OCI-LY3 (cell line): ENCODE data around the gene HKDC1.

Experiments
- H2AFZ ChIP-seq: fragments of 200-600, 300-600 bp; shearing (Covaris generic); 2 replicates; pipeline ENCODE4 v1.6.0; 2014; ENCODE audit warnings: antibody characterized with exemption, low read depth, low read length
- H3K27ac ChIP-seq: fragments of 200-600, 300-600 bp; sonication (generic); 2 replicates; pipeline ENCODE4 v1.5.1; 2014; ENCODE audit warnings: mild to moderate bottlenecking, low read length, moderate library complexity, mixed read lengths
- H3K27me3 ChIP-seq: fragments of 200-600, 300-600 bp; sonication (generic); 2 replicates; pipeline ENCODE4 v1.6.1; 2014; ENCODE audit warnings: low read depth, low read length, mixed read lengths
- H3K36me3 ChIP-seq: fragments of 200-600, 300-600 bp; sonication (generic); replicated peaks from 2 replicates; pipeline ENCODE3; 2014; ENCODE audit warnings: low read depth, low read length, mixed read lengths
- H3K4me1 ChIP-seq: fragments of 300-600, 200-600 bp; sonication (generic); 2 replicates; pipeline ENCODE4 v1.6.1; 2014; ENCODE audit warnings: low read length, mixed read lengths
- H3K4me2 ChIP-seq: fragments of 200-600, 300-600 bp; sonication (generic); 2 replicates; pipeline ENCODE4 v1.6.1; 2014; ENCODE audit warnings: low read length, mixed read lengths
- H3K4me3 ChIP-seq: fragments of 300-600, 200-600 bp; sonication (generic); 2 replicates; pipeline ENCODE4 v1.5.1; 2014; ENCODE audit warnings: antibody characterized with exemption, mild to moderate bottlenecking, low read length, moderate library complexity
- H3K79me2 ChIP-seq: fragments of 300-600, 200-600 bp; shearing (Covaris generic); 2 replicates; pipeline ENCODE4 v1.6.1; 2014; ENCODE audit warnings: mild to moderate bottlenecking, low read length, mixed read lengths
- H3K9ac ChIP-seq: fragments of 300-600, 200-600 bp; shearing (Covaris generic); 2 replicates; pipeline ENCODE4 v1.6.0; 2014; ENCODE audit warnings: mild to moderate bottlenecking, low read length, moderate library complexity
- H3K9me3 ChIP-seq: fragments of 200-600, 300-600 bp; shearing (Covaris generic); 2 replicates; pipeline ENCODE4 v1.6.1; 2014; ENCODE audit warnings: low read length, mixed read lengths; ENCODE audit not compliant: insufficient read depth
- H4K20me1 ChIP-seq: fragments of 200-600, 300-600 bp; sonication (generic); 2 replicates; pipeline ENCODE4 v1.6.1; 2016; ENCODE audit warnings: low read length, mixed read lengths; ENCODE audit not compliant: insufficient read depth
- CTCF ChIP-seq: fragments of 200-600, 300-600 bp; sonication (generic); IDR thresholded peaks from 2 replicates; pipeline ENCODE4 v1.5.1; 2014; ENCODE audit warnings: antibody characterized with exemption, low read length, low read depth
- EZH2phosphoT487 ChIP-seq: fragments of 200-600 bp; shearing (Covaris generic); IDR thresholded peaks from 2 replicates; pipeline ENCODE4 v1.6.1; 2018; ENCODE audit warnings: antibody characterized with exemption, mixed run types, low read depth

Gene HKDC1

DNA sequence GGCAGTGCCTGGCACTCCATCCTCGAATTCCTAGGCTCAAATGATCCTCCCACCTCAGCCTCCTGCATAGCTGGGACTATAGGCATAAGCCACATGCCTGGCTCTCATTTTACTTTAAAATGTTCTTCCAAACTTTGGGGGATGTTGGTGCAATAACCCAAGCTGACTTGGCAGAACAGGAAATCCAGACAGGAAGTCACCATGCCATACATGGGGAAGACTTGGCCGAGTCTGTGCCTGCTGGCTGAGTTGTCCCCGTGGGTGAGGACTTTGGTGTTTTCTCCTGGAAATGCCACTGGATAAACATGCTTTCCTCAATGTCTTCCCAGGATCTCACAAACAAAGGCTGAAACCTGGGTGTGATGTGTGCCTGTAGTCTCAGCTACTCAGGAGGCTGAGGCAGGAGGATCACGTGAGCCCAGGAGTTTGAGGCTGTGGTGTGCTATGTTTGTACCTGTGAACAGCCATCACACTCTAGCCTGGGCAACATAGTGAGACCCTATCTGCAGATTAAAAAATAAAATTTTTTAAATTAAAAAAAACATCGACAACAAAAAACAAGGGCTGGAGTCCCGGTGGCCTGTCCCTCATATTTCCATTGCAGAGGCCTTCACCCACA is 19.8 kb downstream of the HKDC1 start:
- no peak overlapping the region for H3K4me3 ChIP-seq
- H3K9me3 ChIP-seq: no peaks in the 10 kb centered on the region
- no peaks in the 10 kb centered on the region for H3K4me1 ChIP-seq
- H3K9ac ChIP-seq: no peak overlapping the region
- no peak overlapping the region for H2AFZ ChIP-seq
- H4K20me1 ChIP-seq: no peaks in the 10 kb centered on the region
- TF ChIP-seq EZH2phosphoT487: no peak
- TF ChIP-seq CTCF: no peak
- H3K27ac ChIP-seq: no peak overlapping the region
- no peaks in the 10 kb centered on the region for H3K79me2 ChIP-seq
- no peak overlapping the region for H3K4me2 ChIP-seq
- no peaks in the 10 kb centered on the region for H3K27me3 ChIP-seq
- H3K36me3 ChIP-seq: no peaks in the 10 kb centered on the region

- no peaks in the 10 kb centered on the region for H4K20me1 ChIP-seq
- no peaks in the 10 kb centered on the region for H3K4me1 ChIP-seq
- H3K9ac ChIP-seq: no peak overlapping the region
- H3K4me3 ChIP-seq: no peak overlapping the region
- no peak overlapping the region for H3K27ac ChIP-seq
- no peaks in the 10 kb centered on the region for H3K27me3 ChIP-seq
- no peaks in the 10 kb centered on the region for H3K9me3 ChIP-seq
- H3K36me3 ChIP-seq: no peaks in the 10 kb centered on the region
- no peak overlapping the region for H3K4me2 ChIP-seq
- no peaks in the 10 kb centered on the region for H3K79me2 ChIP-seq
- H2AFZ ChIP-seq: no peak overlapping the region
- no peak for TF ChIP-seq EZH2phosphoT487
- no peak for TF ChIP-seq CTCF
Measured at GRCh38 chr10:69240455-69240854, 20.3 kb downstream of the HKDC1 start.

DNA sequence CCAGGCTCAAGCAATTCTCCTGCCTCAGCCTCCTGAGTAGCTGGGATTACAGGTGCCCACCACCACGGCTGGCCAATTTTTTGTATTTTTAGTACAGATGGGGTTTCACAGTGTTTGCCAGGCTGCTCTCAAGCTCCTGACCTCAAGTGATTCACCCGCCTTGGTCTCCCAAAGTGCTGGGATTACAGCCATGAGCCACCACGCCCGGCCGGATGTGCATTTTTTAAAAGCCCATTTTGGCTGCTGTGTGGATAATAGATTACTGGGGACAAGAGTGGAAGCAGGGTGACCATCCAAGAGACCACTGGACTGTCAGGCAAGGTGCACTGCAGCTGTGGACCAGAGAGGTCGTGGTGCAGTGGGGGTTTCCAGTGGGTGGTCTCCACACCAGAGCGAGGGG is 21.4 kb downstream of the HKDC1 start:
- Histone ChIP-seq H3K4me2 (no peak overlapping the region), H3K27me3 (no peaks in the 10 kb centered on the region), H3K9ac (no peak overlapping the region), H4K20me1 (no peaks in the 10 kb centered on the region), H3K4me1 (no peaks in the 10 kb centered on the region), H3K36me3 (no peaks in the 10 kb centered on the region), H3K27ac (no peak overlapping the region), H2AFZ (no peak overlapping the region), H3K9me3 (no peaks in the 10 kb centered on the region), H3K4me3 (no peak overlapping the region), H3K79me2 (no peaks in the 10 kb centered on the region)
- TF ChIP-seq EZH2phosphoT487 (no peak), CTCF (no peak)

- H4K20me1 ChIP-seq: no peaks in the 10 kb centered on the region
- no peaks in the 10 kb centered on the region for H3K79me2 ChIP-seq
- H3K9ac ChIP-seq: no peak overlapping the region
- H3K36me3 ChIP-seq: no peaks in the 10 kb centered on the region
- no peaks in the 10 kb centered on the region for H3K27me3 ChIP-seq
- no peak overlapping the region for H3K4me2 ChIP-seq
- no peak overlapping the region for H3K4me3 ChIP-seq
- TF ChIP-seq EZH2phosphoT487 (no peak), CTCF (no peak)
- H3K4me1 ChIP-seq: no peaks in the 10 kb centered on the region
- no peaks in the 10 kb centered on the region for H3K9me3 ChIP-seq
- no peak overlapping the region for H3K27ac ChIP-seq
- H2AFZ ChIP-seq: no peak overlapping the region
Measured at GRCh38 chr10:69242040-69242851, 22.1 kb downstream of the HKDC1 start.
